Mesenchymal stem cell (in vitro differentiated cells and primary cell): ENCODE measurements around the gene VPS41.

ENCODE experiments used
- DNase-seq: peaks from one replicate; pipeline ENCODE4 v3.0.0-alpha.2; 2013
- H2AFZ ChIP-seq: one replicate; pipeline ENCODE4 v1.6.1; 2013; ENCODE audit warnings: low read depth, mild to moderate bottlenecking, control low read depth, inconsistent platforms, low read length, moderate library complexity
- H2AK5ac ChIP-seq: 2 replicates; pipeline ENCODE4 v1.6.1; 2013; ENCODE audit warnings: low read length, moderate library complexity, mild to moderate bottlenecking, inconsistent platforms; ENCODE audit not compliant: severe bottlenecking
- H2BK120ac ChIP-seq: one replicate; pipeline ENCODE4 v1.6.1; 2013; ENCODE audit warnings: low read depth, mild to moderate bottlenecking, inconsistent platforms, low read length, moderate library complexity
- H2BK12ac ChIP-seq, 2 experiments: one replicate each; pipeline ENCODE4 v1.6.1; 2013; ENCODE audit warnings: inconsistent platforms in 2 of 2, low read length in 2 of 2, mild to moderate bottlenecking in 2 of 2, moderate library complexity in 2 of 2, control low read depth in 1 of 2
- H2BK15ac ChIP-seq: one replicate; pipeline ENCODE4 v1.6.1; 2013; ENCODE audit warnings: mild to moderate bottlenecking, low read depth, inconsistent platforms; ENCODE audit not compliant: poor library complexity, severe bottlenecking
- H2BK5ac ChIP-seq: 2 replicates; pipeline ENCODE4 v1.6.1; 2013; ENCODE audit warnings: low read depth, mild to moderate bottlenecking, low read length, control low read depth, inconsistent platforms; ENCODE audit not compliant: poor library complexity, severe bottlenecking
- H3K14ac ChIP-seq, 2 experiments: one replicate each; pipeline ENCODE4 v1.6.1; 2013; ENCODE audit warnings: inconsistent platforms in 2 of 2, low read length in 2 of 2, control low read depth in 1 of 2, mild to moderate bottlenecking in 1 of 2, moderate library complexity in 1 of 2
- H3K18ac ChIP-seq, 2 experiments: one replicate each; pipeline ENCODE4 v1.6.1; 2013; ENCODE audit warnings: inconsistent platforms in 2 of 2, low read length in 2 of 2, control low read depth in 1 of 2, low read depth in 1 of 2, mild to moderate bottlenecking in 1 of 2
- H3K23ac ChIP-seq, 2 experiments: one replicate each; pipeline ENCODE4 v1.6.1; 2013; ENCODE audit warnings: inconsistent platforms in 2 of 2, low read length in 2 of 2, mild to moderate bottlenecking in 2 of 2, moderate library complexity in 2 of 2, control low read depth in 1 of 2
- H3K27ac ChIP-seq: 2 replicates; pipeline ENCODE4 v1.5.1; 2013; ENCODE audit warnings: mild to moderate bottlenecking, moderate library complexity, low read length, control low read depth, inconsistent platforms; ENCODE audit not compliant: poor library complexity, severe bottlenecking
- H3K27me3 ChIP-seq, 2 experiments: 2 replicates each; pipeline versions ENCODE4 v1.6.1 to v1.7.0; 2013; ENCODE audit warnings: low read length in 2 of 2, mild to moderate bottlenecking in 2 of 2, moderate library complexity in 2 of 2, control low read depth in 1 of 2, inconsistent platforms in 1 of 2; ENCODE audit not compliant: control insufficient read depth in 1 of 2, insufficient read depth in 1 of 2
- H3K36me3 ChIP-seq, 2 experiments: 2 replicates each; pipeline versions ENCODE4 v1.6.1 to v1.7.0; 2013; ENCODE audit warnings: low read length in 2 of 2, control low read depth in 1 of 2, inconsistent platforms in 1 of 2, low read depth in 1 of 2, mild to moderate bottlenecking in 1 of 2; ENCODE audit not compliant: insufficient read depth in 2 of 2, control insufficient read depth in 1 of 2
- H3K4ac ChIP-seq, 2 experiments: one replicate each; pipeline ENCODE4 v1.6.1; 2013; ENCODE audit warnings: inconsistent platforms in 2 of 2, low read length in 2 of 2, mild to moderate bottlenecking in 2 of 2, moderate library complexity in 2 of 2, control low read depth in 1 of 2, low read depth in 1 of 2
- H3K4me1 ChIP-seq: 2 replicates; pipeline ENCODE4 v1.6.1; 2013; ENCODE audit warnings: low read depth, low read length, control low read depth; ENCODE audit not compliant: control insufficient read depth, insufficient read depth
- H3K4me2 ChIP-seq: 2 replicates; pipeline ENCODE4 v1.6.1; 2013; ENCODE audit warnings: low read length, mild to moderate bottlenecking, inconsistent platforms; ENCODE audit not compliant: poor library complexity, severe bottlenecking
- H3K4me3 ChIP-seq, 2 experiments: 2 replicates each; pipeline versions ENCODE4 v1.5.1 to v1.7.0; 2013; ENCODE audit warnings: low read length in 2 of 2, mild to moderate bottlenecking in 2 of 2, control low read depth in 1 of 2, low read depth in 1 of 2; ENCODE audit not compliant: insufficient read depth in 1 of 2
- H3K79me1 ChIP-seq: replicated peaks from 2 replicates; pipeline ENCODE4 v1.6.1; 2013; ENCODE audit warnings: mild to moderate bottlenecking, control low read depth, low read length, inconsistent platforms; ENCODE audit not compliant: poor library complexity, severe bottlenecking
- H3K9ac ChIP-seq: 2 replicates; pipeline ENCODE4 v1.7.0; 2013; ENCODE audit warnings: mild to moderate bottlenecking, low read length, moderate library complexity
- H3K9me3 ChIP-seq: 2 replicates; pipeline ENCODE4 v1.7.0; 2013; ENCODE audit warnings: mild to moderate bottlenecking, low read length; ENCODE audit not compliant: control insufficient read depth
- H4K8ac ChIP-seq: one replicate; pipeline ENCODE4 v1.6.1; 2013; ENCODE audit warnings: inconsistent platforms, mild to moderate bottlenecking, low read length, moderate library complexity
- H4K91ac ChIP-seq: one replicate; pipeline ENCODE4 v1.6.1; 2013; ENCODE audit warnings: mild to moderate bottlenecking, low read length, inconsistent platforms
- WGBS: methylation state at CpG from one replicate; pipeline ENCODE4 v1.1.7; 2013; ENCODE audit warnings: mixed read lengths; 5-methylcytosine and 5-hydroxymethylcytosine counted together

The VPS41 gene

GRCh38 chr7:38759028-38759427, 150.0 kb downstream of the VPS41 start:
- H3K4ac ChIP-seq = no peak overlapping the region
- no peak overlapping the region for H2BK12ac ChIP-seq
- H3K18ac ChIP-seq = no peak overlapping the region
- no peak overlapping the region for H2AFZ ChIP-seq
- no peak overlapping the region for H3K23ac ChIP-seq
- H3K9ac ChIP-seq = no peak overlapping the region
- H3K79me1 ChIP-seq = peaks cover 3% of the 10 kb centered on the region
- H2BK5ac ChIP-seq = no peak overlapping the region
- no peak overlapping the region for H4K91ac ChIP-seq
- no peak overlapping the region for H2BK15ac ChIP-seq
- no peaks in the 10 kb centered on the region for H3K9me3 ChIP-seq
- no peak overlapping the region for H3K14ac ChIP-seq
- peaks cover 3 to 61% of the 10 kb centered on the region in 2 experiments for H3K36me3 ChIP-seq
- H3K4me2 ChIP-seq = no peak overlapping the region
- H2BK120ac ChIP-seq = no peak overlapping the region
- H3K4me1 ChIP-seq = no peaks in the 10 kb centered on the region
- DNase-seq = no peak
- no peak overlapping the region for H3K27ac ChIP-seq
- H3K4me3 ChIP-seq = no peak overlapping the region
- WGBS = 100% methylated on average over 1 of the region's 2 CpGs
- H3K27me3 ChIP-seq = no peaks in the 10 kb centered on the region
- H4K8ac ChIP-seq = no peak overlapping the region
- H2AK5ac ChIP-seq = no peak overlapping the region

GRCh38 chr7:38757931-38758330, 151.1 kb downstream of the VPS41 start:
- WGBS = no CpG with 5 or more reads among the region's 3 CpGs

GRCh38 chr7:38756521-38756920, 152.5 kb downstream of the VPS41 start:
- Histone ChIP-seq H3K36me3 (peaks cover 8 to 65% of the 10 kb centered on the region in 2 experiments), H3K4ac (no peak overlapping the region), H3K4me2 (no peak overlapping the region), H3K14ac (no peak overlapping the region), H4K8ac (no peak overlapping the region), H2BK5ac (no peak overlapping the region), H3K4me1 (no peaks in the 10 kb centered on the region), H3K27ac (no peak overlapping the region), H3K4me3 (no peak overlapping the region), H3K23ac (no peak overlapping the region), H3K9me3 (no peaks in the 10 kb centered on the region), H2BK15ac (no peak overlapping the region), H4K91ac (no peak overlapping the region), H3K79me1 (peaks cover 3% of the 10 kb centered on the region), H2AFZ (no peak overlapping the region), H2BK12ac (no peak overlapping the region), H2BK120ac (no peak overlapping the region), H2AK5ac (no peak overlapping the region), H3K9ac (no peak overlapping the region), H3K18ac (no peak overlapping the region), H3K27me3 (no peaks in the 10 kb centered on the region)
- no peak for DNase-seq
- WGBS = 100% methylated on average over 2 of the region's 5 CpGs

More at GRCh38 chr7:38757931-38758330, 151.1 kb downstream of the VPS41 start:
- H3K9ac ChIP-seq = no peak overlapping the region
- H3K14ac ChIP-seq = no peak overlapping the region
- H2BK12ac ChIP-seq = no peak overlapping the region
- no peak overlapping the region for H4K8ac ChIP-seq
- H3K79me1 ChIP-seq = peaks cover 3% of the 10 kb centered on the region
- H3K18ac ChIP-seq = no peak overlapping the region
- H2AFZ ChIP-seq = no peak overlapping the region
- H3K9me3 ChIP-seq = no peaks in the 10 kb centered on the region
- no peaks in the 10 kb centered on the region for H3K4me1 ChIP-seq
- H3K36me3 ChIP-seq = peaks cover 8 to 65% of the 10 kb centered on the region in 2 experiments
- no peak overlapping the region for H2AK5ac ChIP-seq
- H3K23ac ChIP-seq = no peak overlapping the region
- no peak overlapping the region for H3K27ac ChIP-seq
- H3K4me2 ChIP-seq = no peak overlapping the region
- no peak overlapping the region for H3K4ac ChIP-seq
- H2BK120ac ChIP-seq = no peak overlapping the region
- no peak overlapping the region for H2BK15ac ChIP-seq
- no peak overlapping the region for H2BK5ac ChIP-seq
- no peak overlapping the region for H3K4me3 ChIP-seq
- H4K91ac ChIP-seq = no peak overlapping the region
- H3K27me3 ChIP-seq = no peaks in the 10 kb centered on the region
- no peak for DNase-seq

- Histone ChIP-seq H3K9ac (no peak overlapping the region), H2AFZ (no peak overlapping the region), H4K91ac (no peak overlapping the region), H3K36me3 (peaks cover 10 to 69% of the 10 kb centered on the region in 2 experiments), H3K27ac (no peak overlapping the region), H2BK12ac (no peak overlapping the region), H3K9me3 (no peaks in the 10 kb centered on the region), H2BK15ac (no peak overlapping the region), H3K14ac (no peak overlapping the region), H3K4me3 (no peak overlapping the region), H3K27me3 (no peaks in the 10 kb centered on the region), H2AK5ac (no peak overlapping the region), H3K4ac (no peak overlapping the region), H4K8ac (no peak overlapping the region), H3K18ac (no peak overlapping the region), H3K4me1 (no peaks in the 10 kb centered on the region), H2BK5ac (no peak overlapping the region), H3K23ac (no peak overlapping the region), H3K79me1 (peaks cover 2% of the 10 kb centered on the region), H3K4me2 (no peak overlapping the region), H2BK120ac (no peak overlapping the region)
- DNase-seq = no peak
- WGBS = 92% methylated on average over 4 of the region's 4 CpGs
These were observed 155.6 kb downstream of the VPS41 start for GRCh38 chr7:38753347-38753746.
